ENCODE measurements around the gene PITPNC1. TPM values are rescaled to one million over a fixed set of nuclear protein-coding genes. Genes with fewer than 3 reads are reported as not detected.

PITPNC1 gene
- total RNA-seq, 1 donor from 2014 or later, result 13.0 TPM

- Histone ChIP-seq H3K27me3 (ENCODE audit: control insufficient read depth, insufficient read depth, low read length) (no peaks in the 10 kb centered on the region), H3K36me3 (ENCODE audit: control insufficient read depth, insufficient read depth, low read length) (no peaks in the 10 kb centered on the region), H3K4me3 (ENCODE audit: low read depth, low read length) (no peak overlapping the region)
- no peak for TF ChIP-seq CTCF (IDR thresholded peaks at IDR 0.05; ENCODE audit: insufficient read depth, low read length, poor library complexity, severe bottlenecking)
- no peak for DNase-seq (ENCODE audit: low read depth)
These were observed 285.6 kb downstream of the PITPNC1 start for GRCh38 chr17:67662712-67663111.

GRCh38 chr17:67663457-67663856 is 286.4 kb downstream of the PITPNC1 start:
- no peak for DNase-seq (ENCODE audit: low read depth)
- Histone ChIP-seq H3K27me3 (ENCODE audit: control insufficient read depth, insufficient read depth, low read length) (no peaks in the 10 kb centered on the region), H3K4me3 (ENCODE audit: low read depth, low read length) (no peak overlapping the region), H3K36me3 (ENCODE audit: control insufficient read depth, insufficient read depth, low read length) (no peaks in the 10 kb centered on the region)
- TF ChIP-seq CTCF (IDR thresholded peaks at IDR 0.05; ENCODE audit: insufficient read depth, low read length, poor library complexity, severe bottlenecking), result no peak

GRCh38 chr17:67666028-67666427 is 288.9 kb downstream of the PITPNC1 start:
- Histone ChIP-seq H3K27me3 (ENCODE audit: control insufficient read depth, insufficient read depth, low read length) (no peaks in the 10 kb centered on the region), H3K36me3 (ENCODE audit: control insufficient read depth, insufficient read depth, low read length) (no peaks in the 10 kb centered on the region), H3K4me3 (ENCODE audit: low read depth, low read length) (no peak overlapping the region)
- TF ChIP-seq CTCF (IDR thresholded peaks at IDR 0.05; ENCODE audit: insufficient read depth, low read length, poor library complexity, severe bottlenecking), result no peak
- no peak for DNase-seq (ENCODE audit: low read depth)

- H3K4me3 ChIP-seq (ENCODE audit: low read depth, low read length), result no peak overlapping the region
- no peaks in the 10 kb centered on the region for H3K36me3 ChIP-seq (ENCODE audit: control insufficient read depth, insufficient read depth, low read length)
- H3K27me3 ChIP-seq (ENCODE audit: control insufficient read depth, insufficient read depth, low read length), result no peaks in the 10 kb centered on the region
- DNase-seq (ENCODE audit: low read depth), result no peak
- TF ChIP-seq CTCF (IDR thresholded peaks at IDR 0.05; ENCODE audit: insufficient read depth, low read length, poor library complexity, severe bottlenecking), result no peak
These were observed 289.6 kb downstream of the PITPNC1 start for GRCh38 chr17:67666710-67667109.

- Histone ChIP-seq H3K36me3 (ENCODE audit: control insufficient read depth, insufficient read depth, low read length) (no peaks in the 10 kb centered on the region), H3K4me3 (ENCODE audit: low read depth, low read length) (no peak overlapping the region), H3K27me3 (ENCODE audit: control insufficient read depth, insufficient read depth, low read length) (no peaks in the 10 kb centered on the region)
- no peak for TF ChIP-seq CTCF (IDR thresholded peaks at IDR 0.05; ENCODE audit: insufficient read depth, low read length, poor library complexity, severe bottlenecking)
- DNase-seq (ENCODE audit: low read depth), result no peak
These were observed 294.4 kb downstream of the PITPNC1 start for GRCh38 chr17:67671493-67671892.

- Histone ChIP-seq H3K27me3 (ENCODE audit: control insufficient read depth, insufficient read depth, low read length) (no peaks in the 10 kb centered on the region), H3K4me3 (ENCODE audit: low read depth, low read length) (no peak overlapping the region), H3K36me3 (ENCODE audit: control insufficient read depth, insufficient read depth, low read length) (no peaks in the 10 kb centered on the region)
- DNase-seq (ENCODE audit: low read depth), result no peak
- TF ChIP-seq CTCF (IDR thresholded peaks at IDR 0.05; ENCODE audit: insufficient read depth, low read length, poor library complexity, severe bottlenecking), result no peak
These were observed 295.7 kb downstream of the PITPNC1 start for GRCh38 chr17:67672592-67673335.

All from kidney epithelial cell (primary cell).